Spleen (tissue), 11 donors: Measurements from ENCODE around the gene TMEM14A. TPM values are rescaled to one million over a fixed set of nuclear protein-coding genes. Genes with fewer than 3 reads are reported as not detected.
A peak's percentile ranks its signal among the peaks of the same experiment; 100 is the strongest.

Source experiments
- DNase-seq: peaks from one replicate; pipeline ENCODE4 v3.0.0-alpha.2; 2020
- H3K27ac ChIP-seq, 8 donors: fragments of 200-600 bp; sonication (generic) in 7 of 8; 1 replicate in 4 of 8; 2 replicates in 4 of 8; pipeline versions ENCODE4 v1.5.0 to v1.8.0; 2016 to 2021; ENCODE audit warnings: inconsistent platforms in 4 of 8, mild to moderate bottlenecking in 4 of 8, moderate library complexity in 1 of 8
- H3K27me3 ChIP-seq, 7 donors: fragments of 200-600 bp; sonication (generic) in 6 of 7; replicated peaks in 1 of 7; 1 replicate in 4 of 7; 2 replicates in 3 of 7; pipeline versions ENCODE4 v1.5.0 to v1.8.0; 2016 to 2021; ENCODE audit warnings: inconsistent platforms in 3 of 7, mild to moderate bottlenecking in 1 of 7
- H3K36me3 ChIP-seq, 6 donors: fragments of 200-600 bp; sonication (generic) in 5 of 6; 1 replicate in 4 of 6; 2 replicates in 2 of 6; pipeline versions ENCODE4 v1.5.0 to v1.8.0; 2016 to 2021; ENCODE audit warnings: inconsistent platforms in 2 of 6
- H3K4me1 ChIP-seq, 6 donors: fragments of 200-600 bp; sonication (generic) in 5 of 6; 1 replicate in 3 of 6; 2 replicates in 3 of 6; pipeline versions ENCODE4 v1.5.0 to v1.8.0; 2016 to 2021; ENCODE audit warnings: inconsistent platforms in 3 of 6
- H3K4me3 ChIP-seq, 8 donors: fragments of 200-600 bp; sonication (generic) in 7 of 8; 1 replicate in 4 of 8; 2 replicates in 4 of 8; pipeline versions ENCODE4 v1.5.0 to v1.8.0; 2016 to 2021; ENCODE audit warnings: inconsistent platforms in 4 of 8, mild to moderate bottlenecking in 4 of 8, moderate library complexity in 2 of 8
- H3K9me3 ChIP-seq, 8 donors: fragments of 200-600 bp; sonication (generic) in 7 of 8; 1 replicate in 4 of 8; 2 replicates in 4 of 8; pipeline versions ENCODE4 v1.5.0 to v1.8.0; 2016 to 2021; ENCODE audit warnings: inconsistent platforms in 4 of 8
- POLR2A ChIP-seq, 3 donors: fragments of 450-650 bp; IDR thresholded peaks; one replicate each; pipeline ENCODE4 v1.5.1; 2017; ENCODE audit warnings: antibody characterized with exemption in 3 of 3, mild to moderate bottlenecking in 1 of 3
- POLR2AphosphoS5 ChIP-seq, 3 donors: sonication (generic); formaldehyde crosslinking; IDR thresholded peaks; one replicate each; pipeline ENCODE4 v1.5.1; 2017; ENCODE audit warnings: antibody characterized with exemption in 3 of 3
- WGBS, 5 donors: extraction: QIAGEN DNeasy Blood & Tissue Kit in 3 of 5; methylation state at CpG; one replicate each; pipeline versions ENCODE4 v1.1.5 to v1.1.7; 2013 to 2018; 5-methylcytosine and 5-hydroxymethylcytosine counted together
- intact Hi-C: fragments of 100-400 bp; cut with DNase I; formaldehyde crosslinking; loops from one replicate; pipeline ENCODE4 v1.15.0; 2023; ENCODE audit warnings: low total_unique reads
- polyA plus RNA-seq, 3 donors: library from polyadenylated mRNA; stranded (reverse); fragments of 200-250 nt; gene quantifications; one replicate each; pipeline ENCODE4 v1.2.1, GENCODE V29; 2013
- total RNA-seq, 7 donors: library from RNA; depleted of rRNA in 3 of 7; stranded (reverse); fragments of >200 nt in 3 of 7; fragmentation: NEBNext Ultra II Directional in 4 of 7; extraction: Animal tissue kit (Norgen Biotek cat#: 25700) in 4 of 7; gene quantifications; one replicate each; pipeline versions ENCODE4 v1.1.0 to v1.2.1, GENCODE V29; 2016 to 2021
- TF ChIP-seq, protein P1 (sequence below), 11 experiments: fragments of 200-600 bp in 7 of 11; fragments of 450-650 bp in 4 of 11; sonication (generic) in 4 of 11; IDR thresholded peaks in 8 of 11; conservative IDR thresholded peaks in 3 of 11; 1 replicate in 7 of 11; 2 replicates in 4 of 11; pipeline versions ENCODE4 v1.4.0 to v1.8.0; 2016 to 2021; ENCODE audit warnings: antibody characterized with exemption in 11 of 11, inconsistent platforms in 4 of 11, mild to moderate bottlenecking in 1 of 11
- donor health status: healthy with polysubstance abuse.
- donor health status: DM: no; HTN: no; CAD: no; lungs with moderate emphysema.
- donor health status: DM: no; HTN: no; CAD: no.
- donor health status: Bipolar disorder and iron deficiency.
- donor health status: healthy.
- donor health status: DM: no; HTN: no; CAD: no.
- donor health status: DM: yes; HTN: yes; CAD: no.

Gene TMEM14A
- total and polyA plus RNA-seq, 10 donors = 7.5 to 20.3 (median 12.1) TPM

DNA sequence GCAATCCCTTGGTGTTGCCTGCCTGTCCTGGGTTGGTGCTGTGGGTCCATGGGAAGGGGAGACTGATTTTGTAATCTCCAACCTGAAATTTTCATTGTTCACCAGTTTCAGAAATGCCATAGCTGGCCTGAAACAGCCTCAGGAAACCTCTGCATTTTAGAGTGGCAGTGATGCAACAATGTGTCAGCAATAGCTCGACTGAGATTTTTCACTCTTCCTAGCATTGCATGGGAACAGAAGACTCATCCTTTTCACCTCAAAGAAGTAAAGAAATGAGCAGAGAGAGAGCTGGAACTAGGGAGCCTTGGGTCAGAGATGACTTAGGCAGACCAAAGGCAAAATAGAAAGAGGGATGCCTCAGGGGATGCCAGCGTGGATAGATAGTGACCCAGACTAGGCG lies 23.7 kb upstream of the TMEM14A start:
- peak overlapping the region in 1 of 8 donors; percentile 66 for H3K27ac ChIP-seq

DNA sequence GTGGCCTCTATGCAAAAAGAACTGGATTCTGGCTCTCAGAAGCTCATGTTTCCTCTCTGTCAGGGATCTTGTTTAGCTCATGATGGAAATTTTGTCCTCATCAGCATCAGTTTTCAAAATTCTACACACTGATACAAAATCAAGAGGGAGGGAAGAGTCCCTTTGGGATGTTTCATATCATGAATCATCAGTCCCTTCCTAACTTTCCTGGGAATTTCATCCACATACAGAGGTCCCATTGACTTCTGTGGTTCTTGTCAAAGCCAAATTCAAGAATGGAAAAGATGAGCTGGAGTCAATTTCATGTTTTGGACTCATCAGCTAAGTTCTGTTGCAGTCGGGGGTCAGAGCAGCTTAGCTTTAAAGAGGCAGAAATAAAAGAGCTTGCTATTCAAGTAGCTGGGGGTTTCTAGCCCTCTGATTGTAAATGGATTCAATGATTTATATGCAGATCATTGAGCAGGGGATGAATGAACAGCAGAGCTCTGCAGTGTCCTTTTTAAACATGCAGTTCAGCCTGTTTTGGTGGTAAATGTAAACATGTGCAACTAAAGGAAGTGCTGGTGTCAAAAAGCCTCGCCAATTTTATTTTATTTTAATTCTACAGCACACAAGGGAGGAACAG lies 21.3 kb upstream of the TMEM14A start:
- DNase-seq = no peak
- 51 to 70% (median 58%) methylated on average over 2 of the region's 2 CpGs for WGBS, 5 donors
- H3K36me3 ChIP-seq = no peaks in the 10 kb centered on the region
- H3K4me3 ChIP-seq = no peak overlapping the region
- TF ChIP-seq, protein P1, sequence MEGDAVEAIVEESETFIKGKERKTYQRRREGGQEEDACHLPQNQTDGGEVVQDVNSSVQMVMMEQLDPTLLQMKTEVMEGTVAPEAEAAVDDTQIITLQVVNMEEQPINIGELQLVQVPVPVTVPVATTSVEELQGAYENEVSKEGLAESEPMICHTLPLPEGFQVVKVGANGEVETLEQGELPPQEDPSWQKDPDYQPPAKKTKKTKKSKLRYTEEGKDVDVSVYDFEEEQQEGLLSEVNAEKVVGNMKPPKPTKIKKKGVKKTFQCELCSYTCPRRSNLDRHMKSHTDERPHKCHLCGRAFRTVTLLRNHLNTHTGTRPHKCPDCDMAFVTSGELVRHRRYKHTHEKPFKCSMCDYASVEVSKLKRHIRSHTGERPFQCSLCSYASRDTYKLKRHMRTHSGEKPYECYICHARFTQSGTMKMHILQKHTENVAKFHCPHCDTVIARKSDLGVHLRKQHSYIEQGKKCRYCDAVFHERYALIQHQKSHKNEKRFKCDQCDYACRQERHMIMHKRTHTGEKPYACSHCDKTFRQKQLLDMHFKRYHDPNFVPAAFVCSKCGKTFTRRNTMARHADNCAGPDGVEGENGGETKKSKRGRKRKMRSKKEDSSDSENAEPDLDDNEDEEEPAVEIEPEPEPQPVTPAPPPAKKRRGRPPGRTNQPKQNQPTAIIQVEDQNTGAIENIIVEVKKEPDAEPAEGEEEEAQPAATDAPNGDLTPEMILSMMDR (IDR thresholded peaks at IDR 0.05 in 8 of 11, conservative IDR thresholded peaks at IDR 0.05 in 3 of 11) = no peak
- TF ChIP-seq POLR2A (IDR thresholded peaks at IDR 0.05) (no peak), POLR2AphosphoS5 (IDR thresholded peaks at IDR 0.05) (no peak)
- intact Hi-C loops = loop anchor here (10.0 kb wide), 1 partner anchor 55 kb away; no protein-coding TSS in a partner anchor
- no peaks in the 10 kb centered on the region for H3K9me3 ChIP-seq
- peaks cover 0 to 23% (median 0%) of the 10 kb centered on the region in 7 donors for H3K27me3 ChIP-seq
- peak overlapping the region in 6 of 8 donors; percentile 12 to 66 (median 44) for H3K27ac ChIP-seq
- peaks cover 0 to 25% (median 2%) of the 10 kb centered on the region in 6 donors for H3K4me1 ChIP-seq

More for the DNA sequence above, 23.7 kb upstream of the TMEM14A start:
- peaks cover 0 to 24% (median 3%) of the 10 kb centered on the region in 6 donors for H3K4me1 ChIP-seq
- TF ChIP-seq POLR2A (IDR thresholded peaks at IDR 0.05) (no peak), POLR2AphosphoS5 (IDR thresholded peaks at IDR 0.05) (no peak)
- TF ChIP-seq, protein P1 (IDR thresholded peaks at IDR 0.05 in 8 of 11, conservative IDR thresholded peaks at IDR 0.05 in 3 of 11) = no peak
- no peak overlapping the region for H3K4me3 ChIP-seq
- H3K9me3 ChIP-seq = no peaks in the 10 kb centered on the region
- 76 to 92% (median 85%) methylated on average over 3 of the region's 3 CpGs for WGBS, 5 donors
- intact Hi-C loops = no loop called here
- H3K36me3 ChIP-seq = no peaks in the 10 kb centered on the region
- no peak for DNase-seq
- H3K27me3 ChIP-seq = peaks cover 0 to 6% (median 0%) of the 10 kb centered on the region in 7 donors

DNA sequence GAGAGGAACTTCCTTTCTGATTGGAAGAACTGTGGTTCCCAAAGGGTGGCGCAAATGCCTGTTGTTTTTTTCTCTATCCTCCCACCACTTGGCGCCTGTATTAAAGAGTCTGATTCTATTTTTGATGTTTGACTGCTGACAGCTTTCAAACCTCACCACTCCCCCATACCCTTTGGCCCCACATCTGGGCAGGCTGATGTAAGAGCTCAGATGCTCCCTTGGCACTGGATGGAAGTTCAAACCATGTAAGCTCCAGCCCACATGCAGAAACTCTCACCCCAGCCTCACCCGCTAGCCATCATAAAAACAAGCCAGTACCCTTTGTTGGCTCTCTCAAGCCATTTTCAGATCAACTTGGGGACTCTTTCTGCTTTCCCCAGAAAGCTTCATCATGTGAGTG lies 20.0 kb upstream of the TMEM14A start:
- 72 to 88% (median 84%) methylated on average over 3 of the region's 3 CpGs for WGBS, 5 donors
- H3K27ac ChIP-seq = peak overlapping the region in 7 of 8 donors; percentile 22 to 69 (median 61)
- H3K36me3 ChIP-seq = no peaks in the 10 kb centered on the region
- no peak overlapping the region for H3K4me3 ChIP-seq
- DNase-seq = no peak
- H3K9me3 ChIP-seq = no peaks in the 10 kb centered on the region
- peaks cover 0 to 23% (median 0%) of the 10 kb centered on the region in 7 donors for H3K27me3 ChIP-seq
- H3K4me1 ChIP-seq = peaks cover 0 to 25% (median 2%) of the 10 kb centered on the region in 6 donors
- TF ChIP-seq POLR2A (IDR thresholded peaks at IDR 0.05) (no peak), POLR2AphosphoS5 (IDR thresholded peaks at IDR 0.05) (peak in 1 of 3 donors; percentile 68)
- intact Hi-C loops = loop anchor here (10.0 kb wide), 1 partner anchor 56 kb away; no protein-coding TSS in a partner anchor

DNA sequence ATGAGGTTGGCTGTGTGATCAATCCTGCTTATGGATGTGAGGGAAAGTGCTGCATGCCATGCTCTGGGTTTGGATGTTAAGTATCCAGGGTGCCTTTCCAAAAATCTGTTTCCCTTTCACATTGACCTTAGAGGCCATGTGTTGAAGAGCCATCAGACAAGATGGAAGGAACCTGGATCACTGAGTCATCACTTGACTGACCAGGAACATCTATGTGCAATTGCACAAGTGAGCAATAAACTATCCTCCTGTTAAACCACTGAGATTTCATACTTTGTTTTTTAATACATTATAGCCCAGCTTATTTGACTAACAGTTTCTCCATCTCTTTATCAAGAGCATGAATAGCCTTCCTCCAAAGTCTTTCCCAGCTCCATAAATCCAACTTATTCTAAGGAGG lies 17.8 kb upstream of the TMEM14A start:
- no peaks in the 10 kb centered on the region for H3K9me3 ChIP-seq
- H3K27ac ChIP-seq = no peak overlapping the region
- peaks cover 0 to 17% (median 0%) of the 10 kb centered on the region in 7 donors for H3K27me3 ChIP-seq
- intact Hi-C loops = loop anchor here (10.0 kb wide), 1 partner anchor 58 kb away; no protein-coding TSS in a partner anchor
- DNase-seq = no peak
- H3K4me3 ChIP-seq = no peak overlapping the region
- H3K4me1 ChIP-seq = peaks cover 0 to 18% (median 2%) of the 10 kb centered on the region in 6 donors
- TF ChIP-seq POLR2AphosphoS5 (IDR thresholded peaks at IDR 0.05) (no peak), POLR2A (IDR thresholded peaks at IDR 0.05) (no peak)
- TF ChIP-seq, protein P1 (IDR thresholded peaks at IDR 0.05 in 8 of 11, conservative IDR thresholded peaks at IDR 0.05 in 3 of 11) = no peak
- no peaks in the 10 kb centered on the region for H3K36me3 ChIP-seq
